HepG2 (cell line): ENCODE measurements around the gene EPHB6. TPM values are rescaled to one million over a fixed set of nuclear protein-coding genes. Genes with fewer than 3 reads are reported as not detected.

Experiments
- ATAC-seq: fragments of 200-7000 bp; cut with Tn5 transposase; 3 replicates; pipeline ENCODE4 v1.9.1; 2020; ENCODE audit warnings: mild to moderate bottlenecking, moderate library complexity
- BruUV-seq: library from RNA; stranded (reverse); fragments of 400-500 nt; replicated peaks from 2 replicates; lab custom pipeline; 2021; lab: Mats Ljungman, UMichigan
- CTCF ChIA-PET: fragments of 300-600 bp; formaldehyde crosslinking; extraction: SDS; loops from one replicate; lab custom pipeline; 2021; ENCODE audit warnings: low total read pairs, inconsistent platforms, low intra/inter-chr PET ratio; lab: Yijun Ruan, JAX
- POLR2A ChIA-PET: fragments of 350-600 bp; sonication (Branson Sonifier 250); formaldehyde crosslinking; loops from one replicate; lab custom pipeline; 2020; ENCODE audit warnings: antibody characterized with exemption, inconsistent platforms; lab: Yijun Ruan, JAX
- DNase-seq: peaks from one replicate; pipeline ENCODE4 v3.0.0-alpha.2; 2015; ENCODE audit warnings: low spot score
- FAIRE-seq: peaks from 3 replicates; lab custom pipeline; 2011; peaks lifted over from hg19 to GRCh38; lab: Jason Lieb, UNC
- H2AFZ ChIP-seq: one replicate; pipeline ENCODE4 v1.6.1; 2011; ENCODE audit warnings: low read length, inconsistent platforms
- H3K27ac ChIP-seq: fragments of 300-600 bp; 3 replicates; pipeline ENCODE4 v1.8.0; 2011; ENCODE audit warnings: mixed run types, mild to moderate bottlenecking, mixed read lengths, low read length, inconsistent platforms; ENCODE audit not compliant: insufficient read depth; ENCODE audit errors: extremely low read length
- H3K27me3 ChIP-seq, 2 experiments: fragments of 200-600 bp in 1 of 2; 2 replicates in 1 of 2; 3 replicates in 1 of 2; pipeline versions ENCODE4 v1.6.0 to v1.8.0; 2011; ENCODE audit warnings: low read length in 2 of 2, mild to moderate bottlenecking in 2 of 2, moderate library complexity in 2 of 2, inconsistent platforms in 1 of 2; ENCODE audit not compliant: insufficient read depth in 2 of 2, control insufficient read depth in 1 of 2
- H3K36me3 ChIP-seq, 2 experiments: fragments of 200-600 bp in 1 of 2; replicated peaks in 1 of 2; 2 replicates in 1 of 2; 3 replicates in 1 of 2; pipeline versions ENCODE4 v1.5.1 to v1.8.0; 2011; ENCODE audit warnings: low read length in 2 of 2, inconsistent platforms in 1 of 2; ENCODE audit not compliant: insufficient read depth in 2 of 2, control insufficient read depth in 1 of 2
- H3K4me1 ChIP-seq: 2 replicates; pipeline ENCODE4 v1.5.1; 2012; ENCODE audit warnings: low read length, inconsistent platforms; ENCODE audit not compliant: insufficient read depth
- H3K4me2 ChIP-seq: 2 replicates; pipeline ENCODE4 v1.6.0; 2011; ENCODE audit warnings: low read depth, low read length, inconsistent platforms
- H3K4me3 ChIP-seq, 3 experiments: fragments of 200-600 bp in 1 of 3; sonication (generic), shearing (Covaris generic) in 1 of 3; replicated peaks in 1 of 3; 2 replicates each; pipeline ENCODE4 v1.5.1; 2011 to 2016; ENCODE audit warnings: low read length in 3 of 3, inconsistent platforms in 2 of 3, low read depth in 2 of 3, mild to moderate bottlenecking in 2 of 3, control low read depth in 1 of 3, mixed read lengths in 1 of 3; ENCODE audit not compliant: insufficient read depth in 1 of 3
- H3K79me2 ChIP-seq: one replicate; pipeline ENCODE4 v1.6.1; 2011; ENCODE audit warnings: low read length, inconsistent platforms; ENCODE audit not compliant: insufficient read depth
- H3K9ac ChIP-seq: 2 replicates; pipeline ENCODE4 v1.6.0; 2011; ENCODE audit warnings: mild to moderate bottlenecking, low read depth, low read length, inconsistent platforms; ENCODE audit not compliant: insufficient read depth
- H3K9me3 ChIP-seq: 2 replicates; pipeline ENCODE4 v1.5.1; 2012; ENCODE audit warnings: mild to moderate bottlenecking, low read length
- H4K20me1 ChIP-seq: 2 replicates; pipeline ENCODE4 v1.6.0; 2011; ENCODE audit warnings: inconsistent platforms, mild to moderate bottlenecking, low read length, moderate library complexity; ENCODE audit not compliant: insufficient read depth
- CREB1 ChIP-seq, 2 experiments: fragments of 450-650 bp in 1 of 2; IDR thresholded peaks; 2 replicates each; pipeline ENCODE4 v1.6.1; 2016 to 2017; ENCODE audit warnings: control low read depth in 1 of 2, mild to moderate bottlenecking in 1 of 2, missing compliant biosample characterization in 1 of 2, missing genetic modification characterization in 1 of 2
- DNMT1 ChIP-seq: sonication (generic); formaldehyde crosslinking; IDR thresholded peaks from 2 replicates; pipeline ENCODE4 v1.5.1; 2020; ENCODE audit warnings: mild to moderate bottlenecking, missing genetic modification reagents
- GATAD1 ChIP-seq: IDR thresholded peaks from 2 replicates; pipeline ENCODE4 v1.6.1; 2016; ENCODE audit warnings: missing genetic modification reagents, missing compliant biosample characterization
- MAFF ChIP-seq: IDR thresholded peaks from 2 replicates; pipeline ENCODE4 v1.6.1; 2011; ENCODE audit warnings: low read depth, low read length, improper control_type of control experiment
- PRMT3 ChIP-seq: sonication (generic); formaldehyde crosslinking; IDR thresholded peaks from 2 replicates; pipeline ENCODE4 v1.8.1; 2022; ENCODE audit warnings: low read depth, mild to moderate bottlenecking, moderate library complexity, missing genetic modification reagents, borderline replicate concordance
- SIX1 ChIP-seq: sonication (generic); formaldehyde crosslinking; IDR thresholded peaks from 2 replicates; pipeline ENCODE4 v1.4.0; 2020; ENCODE audit warnings: missing genetic modification reagents, borderline replicate concordance
- SMAD3 ChIP-seq: sonication (generic); formaldehyde crosslinking; IDR thresholded peaks from 2 replicates; pipeline ENCODE4 v1.4.0; 2020; ENCODE audit warnings: missing genetic modification reagents
- ZNF83 ChIP-seq: sonication (generic); formaldehyde crosslinking; IDR thresholded peaks from 2 replicates; pipeline ENCODE4 v1.4.0; 2020; ENCODE audit warnings: missing genetic modification reagents, mild to moderate bottlenecking, borderline replicate concordance
- ZSCAN21 ChIP-seq: sonication (generic); formaldehyde crosslinking; IDR thresholded peaks from 2 replicates; pipeline ENCODE4 v1.8.0; 2022; ENCODE audit warnings: mild to moderate bottlenecking, missing genetic modification reagents, moderate library complexity, borderline replicate concordance
- WGBS: methylation state at CpG from one replicate; pipeline ENCODE4 v1.1.6; 2017; ENCODE audit warnings: low lambda C conversion rate; 5-methylcytosine and 5-hydroxymethylcytosine counted together
- in situ Hi-C: cut with HindIII; loops from 2 replicates; pipeline ENCODE4 v1.10.0; 2017; ENCODE audit warnings: low pct_unique_long_range_greater_than_20kb; ENCODE audit not compliant: extremely low pct_ligation_motif_present
- intact Hi-C: fragments of 100-400 bp; cut with micrococcal nuclease; formaldehyde crosslinking; loops from one replicate; pipeline ENCODE4 v1.10.0; 2022; ENCODE audit not compliant: unreplicated experiment
- polyA plus RNA-seq, 8 experiments: library from polyadenylated mRNA; depleted of rRNA in 3 of 8; stranded (reverse) in 7 of 8; unstranded in 1 of 8; fragments of >200 nt; fragmentation: Illumina TruSeq in 4 of 8; extraction: Trizol in 4 of 8; gene quantifications; 2 replicates each; pipeline versions ENCODE4 v1.2.1 to v1.2.3, GENCODE V29; 2011 to 2016; ENCODE audit warnings: low read depth in 4 of 8, missing spikeins in 1 of 8, mixed read lengths in 1 of 8; ENCODE audit not compliant: insufficient read depth in 1 of 8
- total RNA-seq, 5 experiments: library from RNA; depleted of rRNA; stranded (reverse); fragments of >200 nt; fragmentation: Illumina TruSeq; extraction: Trizol; gene quantifications; 2 replicates each; pipeline ENCODE4 v1.2.3, GENCODE V29; 2016; ENCODE audit warnings: low read depth in 1 of 5

Gene EPHB6
- total and polyA plus RNA-seq, 2 of the 13 experiments (the other 11 are each of a cell fraction or from before 2014, with no cell fraction given) = not detected

DNA sequence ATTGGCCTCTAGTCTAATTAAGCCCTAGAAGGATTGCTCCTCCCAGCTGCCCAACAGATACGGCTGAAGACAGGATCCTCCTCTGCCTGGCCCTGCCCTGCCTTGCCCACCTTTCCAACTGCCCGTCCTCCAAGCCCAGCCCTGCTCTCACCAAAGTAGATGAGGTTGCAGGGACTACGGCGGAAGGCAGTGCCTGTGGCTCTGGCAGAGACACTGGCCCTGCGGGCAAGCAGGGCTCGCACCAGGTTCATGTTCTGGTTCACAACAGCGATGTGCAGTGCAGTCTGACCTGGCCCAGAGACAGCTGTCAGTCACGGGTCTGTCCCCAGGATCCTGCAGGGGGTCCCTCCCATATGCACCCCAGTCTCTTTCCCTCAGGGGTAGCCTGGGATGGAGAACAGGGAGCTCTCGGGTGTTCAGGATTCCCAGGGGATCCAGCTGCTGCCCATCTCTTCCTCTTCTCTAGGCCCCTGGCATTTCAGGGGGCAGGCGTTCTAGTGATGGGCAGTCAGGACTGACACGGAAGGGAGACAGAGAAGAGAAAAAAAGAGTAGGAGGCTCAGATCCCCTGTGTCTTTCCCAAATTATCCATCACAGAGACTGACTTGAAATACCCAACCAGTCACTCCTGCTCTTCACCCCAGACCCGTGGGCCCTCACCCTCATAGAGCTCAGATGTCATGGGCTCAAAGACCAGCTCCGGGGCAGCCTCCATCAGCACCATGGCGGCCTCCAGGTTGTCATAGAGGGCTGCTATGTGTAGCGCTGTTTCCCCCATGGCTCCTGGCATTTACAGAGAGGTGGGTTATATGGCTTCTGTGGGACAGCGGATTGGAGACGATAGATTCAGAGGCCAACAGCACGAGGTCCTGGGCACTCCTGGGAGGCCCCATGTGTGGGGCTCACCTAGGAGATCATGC lies 22.4 kb downstream of the EPHB6 start:
- TF ChIP-seq SMAD3 (CRISPR knock-in tag) (no peak), CREB1 (IDR thresholded peaks at IDR 0.05) (no peak), CREB1 (CRISPR knock-in tag; IDR thresholded peaks at IDR 0.05) (no peak), SIX1 (CRISPR knock-in tag) (no peak), MAFF (no peak), DNMT1 (CRISPR knock-in tag) (no peak), GATAD1 (CRISPR knock-in tag) (no peak), ZSCAN21 (no peak), PRMT3 (CRISPR knock-in tag) (no peak), ZNF83 (CRISPR knock-in tag) (no peak)
- intact Hi-C loops = no loop called here
- Histone ChIP-seq H3K27me3 (peaks cover 1 to 7% of the 10 kb centered on the region in 2 experiments; a peak in 2 of 5 replicates), H3K4me1 (no peaks in the 10 kb centered on the region), H2AFZ (no peak overlapping the region), H3K79me2 (no peaks in the 10 kb centered on the region), H4K20me1 (no peaks in the 10 kb centered on the region), H3K4me2 (no peak overlapping the region), H3K9me3 (no peaks in the 10 kb centered on the region), H3K9ac (no peak overlapping the region), H3K4me3 (no peak overlapping the region), H3K27ac (no peak overlapping the region), H3K36me3 (no peaks in the 10 kb centered on the region)
- ATAC-seq = no peak
- in situ Hi-C loops = loop anchor here (10.0 kb wide), 1 partner anchor 338 kb away; no protein-coding TSS in a partner anchor
- no TSS peak for BruUV-seq
- POLR2A ChIA-PET = no interaction called here
- CTCF ChIA-PET = no interaction called here
- FAIRE-seq = no peak
- no peak for DNase-seq
- 20% methylated on average over 6 of the region's 18 CpGs for WGBS
